PC-3 (cell line): Measurements from ENCODE around the gene PMFBP1. TPM values are rescaled to one million over a fixed set of nuclear protein-coding genes. Genes with fewer than 3 reads are reported as not detected.

Source experiments
- ATAC-seq: fragments of 200-7000 bp; cut with Tn5 transposase; 2 replicates; pipeline ENCODE4 v1.9.1; 2020; ENCODE audit warnings: mild to moderate bottlenecking, moderate library complexity
- BruUV-seq: library from RNA; stranded (reverse); fragments of 400-500 nt; replicated peaks from 2 replicates; lab custom pipeline; 2021; lab: Mats Ljungman, UMichigan
- CTCF ChIA-PET: fragments of 300-600 bp; sonication (Branson Sonifier 250); formaldehyde crosslinking; loops from one replicate; lab custom pipeline; 2022; ENCODE audit warnings: antibody characterized with exemption; lab: Charles Lee
- POLR2A ChIA-PET: fragments of 300-600 bp; sonication (Branson Sonifier 250); formaldehyde crosslinking; loops from one replicate; lab custom pipeline; 2022; ENCODE audit warnings: antibody characterized with exemption; ENCODE audit not compliant: unreplicated experiment; lab: Charles Lee
- DNase-seq: peaks from one replicate; pipeline ENCODE4 v3.0.0-alpha.2; 2015
- H2AFZ ChIP-seq: fragments of 300-600 bp; sonication (generic); 2 replicates; pipeline ENCODE4 v1.6.0; 2016; ENCODE audit warnings: antibody characterized with exemption, low read length
- H3F3A ChIP-seq: fragments of 300-600 bp; sonication (generic); one replicate; pipeline ENCODE4 v1.6.0; 2017; ENCODE audit warnings: antibody characterized with exemption, low read length, control low read depth, mild to moderate bottlenecking; ENCODE audit not compliant: unreplicated experiment
- H3K27ac ChIP-seq: fragments of 300-600 bp; sonication (generic); 2 replicates; pipeline ENCODE4 v1.5.1; 2016; ENCODE audit warnings: mild to moderate bottlenecking, low read length
- H3K27me3 ChIP-seq: fragments of 300-600 bp; sonication (generic); 2 replicates; pipeline ENCODE4 v1.6.1; 2016; ENCODE audit warnings: low read length, mixed read lengths
- H3K36me3 ChIP-seq: fragments of 300-600 bp; sonication (generic); 2 replicates; pipeline ENCODE4 v1.6.1; 2016; ENCODE audit warnings: low read depth, mixed run types, low read length, mixed read lengths
- H3K4me1 ChIP-seq: fragments of 300-600 bp; sonication (generic); 2 replicates; pipeline ENCODE4 v1.5.1; 2016; ENCODE audit warnings: low read length; ENCODE audit not compliant: insufficient read depth
- H3K4me2 ChIP-seq: fragments of 300-600 bp; sonication (generic); 2 replicates; pipeline ENCODE4 v1.6.0; 2016; ENCODE audit warnings: low read length
- H3K4me3 ChIP-seq: fragments of 300-600 bp; sonication (generic); 2 replicates; pipeline ENCODE4 v1.5.1; 2016; ENCODE audit warnings: mild to moderate bottlenecking, low read length, mixed read lengths
- H3K79me2 ChIP-seq: fragments of 300-600 bp; sonication (generic); 2 replicates; pipeline ENCODE4 v1.6.1; 2017; ENCODE audit warnings: low read length, mixed read lengths
- H3K9ac ChIP-seq: fragments of 300-600 bp; sonication (generic); 2 replicates; pipeline ENCODE4 v1.6.0; 2016; ENCODE audit warnings: mild to moderate bottlenecking, low read length
- H3K9me2 ChIP-seq: fragments of 300-600 bp; sonication (generic); replicated peaks from 2 replicates; pipeline ENCODE4 v1.6.1; 2016; ENCODE audit warnings: mixed run types, low read length, mixed read lengths
- H3K9me3 ChIP-seq: fragments of 300-600 bp; sonication (generic); 2 replicates; pipeline ENCODE4 v1.6.1; 2016; ENCODE audit warnings: low read length, mixed read lengths
- H4K20me1 ChIP-seq: fragments of 300-600 bp; sonication (generic); 2 replicates; pipeline ENCODE4 v1.6.1; 2016; ENCODE audit warnings: low read length, mixed read lengths
- EZH2 ChIP-seq: fragments of 300-600 bp; sonication (generic); IDR thresholded peaks from one replicate; pipeline ENCODE4 v1.6.1; 2017; ENCODE audit warnings: antibody characterized with exemption, mild to moderate bottlenecking, low read length; ENCODE audit not compliant: unreplicated experiment
- EZH2phosphoT487 ChIP-seq: fragments of 300-600 bp; sonication (generic); IDR thresholded peaks from 2 replicates; pipeline ENCODE4 v1.6.1; 2018; ENCODE audit warnings: mild to moderate bottlenecking, antibody characterized with exemption, low read length, borderline replicate concordance
- intact Hi-C: fragments of 100-400 bp; cut with micrococcal nuclease; formaldehyde crosslinking; loops from 2 replicates; pipeline ENCODE4 v1.9.0; 2023
- total RNA-seq: library from RNA; depleted of rRNA; stranded (reverse); fragments of >200 nt; gene quantifications from 2 replicates; pipeline ENCODE4 v1.2.3, GENCODE V29; 2014
- TF ChIP-seq, protein P1 (sequence below): fragments of 300-600 bp; sonication (generic); conservative IDR thresholded peaks from 2 replicates; pipeline ENCODE4 v1.5.1; 2017; ENCODE audit warnings: antibody characterized with exemption, low read depth, mild to moderate bottlenecking, low read length

The PMFBP1 gene
- total RNA-seq, 1 experiment from 2014 or later, result 1.2 TPM

DNA sequence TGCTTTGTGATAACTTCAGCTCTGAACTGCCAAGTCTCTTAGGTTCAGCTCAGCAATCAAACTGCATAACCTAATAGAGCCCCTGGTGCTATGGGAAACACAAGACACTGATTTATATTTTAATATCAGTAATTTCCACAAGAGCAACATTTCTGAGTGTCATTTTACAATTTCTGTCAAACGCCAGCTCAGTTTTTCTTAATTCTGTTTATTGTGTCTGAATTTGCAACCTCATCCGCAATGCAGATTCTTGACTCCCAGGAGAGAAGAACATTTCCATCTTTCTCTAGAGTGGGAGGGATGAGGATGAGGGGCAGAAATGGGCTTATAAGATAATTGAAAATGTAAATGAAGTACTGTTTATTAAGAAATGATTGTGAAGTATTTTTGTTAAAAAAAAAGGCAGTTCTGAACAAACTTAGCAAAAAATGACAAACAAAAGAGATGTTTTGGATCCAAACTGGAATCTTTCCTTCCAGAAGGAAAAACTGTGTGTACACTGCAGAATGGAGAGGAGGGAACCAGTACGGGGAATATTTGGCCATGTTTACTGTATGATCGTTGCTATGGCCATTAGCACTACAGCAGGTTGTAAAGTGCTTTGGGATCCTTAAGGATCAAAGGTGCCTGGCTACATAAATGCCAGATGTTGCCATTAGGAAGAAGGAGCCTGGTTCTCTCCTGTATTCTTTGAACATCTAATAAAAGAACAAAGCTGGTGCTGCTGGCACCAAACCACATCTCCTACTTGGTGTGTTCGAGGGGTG, 7.4 kb upstream of the PMFBP1 start:
- Histone ChIP-seq H3K9ac (no peak overlapping the region), H3K79me2 (no peaks in the 10 kb centered on the region), H3K4me3 (no peak overlapping the region), H3K27ac (no peak overlapping the region), H4K20me1 (no peaks in the 10 kb centered on the region), H3K36me3 (no peaks in the 10 kb centered on the region), H3K27me3 (no peaks in the 10 kb centered on the region), H3F3A (no peaks in the 10 kb centered on the region), H2AFZ (no peak overlapping the region), H3K4me2 (no peak overlapping the region), H3K9me2 (no peaks in the 10 kb centered on the region), H3K9me3 (no peaks in the 10 kb centered on the region), H3K4me1 (no peaks in the 10 kb centered on the region)
- CTCF ChIA-PET, result no interaction called here
- no peak for ATAC-seq
- POLR2A ChIA-PET, result no interaction called here
- TF ChIP-seq EZH2 (no peak), EZH2phosphoT487 (no peak)
- TF ChIP-seq, protein P1, sequence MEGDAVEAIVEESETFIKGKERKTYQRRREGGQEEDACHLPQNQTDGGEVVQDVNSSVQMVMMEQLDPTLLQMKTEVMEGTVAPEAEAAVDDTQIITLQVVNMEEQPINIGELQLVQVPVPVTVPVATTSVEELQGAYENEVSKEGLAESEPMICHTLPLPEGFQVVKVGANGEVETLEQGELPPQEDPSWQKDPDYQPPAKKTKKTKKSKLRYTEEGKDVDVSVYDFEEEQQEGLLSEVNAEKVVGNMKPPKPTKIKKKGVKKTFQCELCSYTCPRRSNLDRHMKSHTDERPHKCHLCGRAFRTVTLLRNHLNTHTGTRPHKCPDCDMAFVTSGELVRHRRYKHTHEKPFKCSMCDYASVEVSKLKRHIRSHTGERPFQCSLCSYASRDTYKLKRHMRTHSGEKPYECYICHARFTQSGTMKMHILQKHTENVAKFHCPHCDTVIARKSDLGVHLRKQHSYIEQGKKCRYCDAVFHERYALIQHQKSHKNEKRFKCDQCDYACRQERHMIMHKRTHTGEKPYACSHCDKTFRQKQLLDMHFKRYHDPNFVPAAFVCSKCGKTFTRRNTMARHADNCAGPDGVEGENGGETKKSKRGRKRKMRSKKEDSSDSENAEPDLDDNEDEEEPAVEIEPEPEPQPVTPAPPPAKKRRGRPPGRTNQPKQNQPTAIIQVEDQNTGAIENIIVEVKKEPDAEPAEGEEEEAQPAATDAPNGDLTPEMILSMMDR, result no peak
- BruUV-seq, result no TSS peak
- intact Hi-C loops, result no loop called here
- no peak for DNase-seq

DNA sequence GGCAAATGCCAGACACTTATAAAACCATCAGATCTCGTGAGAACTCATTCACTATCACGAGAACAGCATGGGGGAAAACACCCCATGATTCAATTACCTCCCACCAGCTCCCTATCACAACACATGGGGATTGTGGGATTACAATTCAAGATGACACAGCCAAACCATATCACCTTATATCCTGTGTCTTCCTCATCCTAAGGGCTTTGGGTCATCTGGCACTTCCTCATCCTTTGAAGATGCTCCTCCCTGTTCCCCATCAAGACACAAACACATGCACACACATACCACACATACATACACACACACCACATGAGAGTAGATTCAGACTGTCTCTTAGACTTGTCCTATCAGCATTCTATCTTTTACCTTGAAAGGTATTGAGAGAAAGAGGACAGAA, 2.8 kb upstream of the PMFBP1 start:
- intact Hi-C loops, result no loop called here

DNA sequence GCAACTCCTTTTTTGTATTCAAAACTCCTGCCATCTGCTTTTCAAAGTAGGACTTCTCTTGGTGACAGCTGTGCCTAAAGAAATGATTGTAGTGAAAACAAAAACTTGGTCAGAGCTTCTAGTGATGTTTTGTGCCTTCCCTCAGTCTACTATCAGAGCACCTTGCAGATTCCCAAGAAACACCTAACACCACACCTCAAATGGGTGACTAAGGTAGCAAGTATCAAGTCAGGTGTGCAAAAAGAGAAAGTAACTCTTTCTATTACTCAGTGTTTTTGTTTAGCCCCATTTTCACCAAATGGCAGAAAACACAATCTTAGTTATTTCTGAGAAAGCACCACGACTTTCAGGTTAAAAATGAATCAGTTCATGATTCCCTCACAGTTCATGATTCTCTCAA, 2.0 kb upstream of the PMFBP1 start:
- CTCF ChIA-PET, result no interaction called here
- BruUV-seq, result no TSS peak

More for the DNA sequence above, 2.8 kb upstream of the PMFBP1 start:
- Histone ChIP-seq H3K9me2 (no peaks in the 10 kb centered on the region), H3K36me3 (no peaks in the 10 kb centered on the region), H3K4me2 (no peak overlapping the region), H3K27me3 (no peaks in the 10 kb centered on the region), H3K79me2 (no peaks in the 10 kb centered on the region), H3K9me3 (no peaks in the 10 kb centered on the region), H3K9ac (no peak overlapping the region), H3K4me1 (peaks cover 5% of the 10 kb centered on the region; the same call in 1 of the 2 replicates), H4K20me1 (no peaks in the 10 kb centered on the region), H3K27ac (no peak overlapping the region), H3F3A (no peaks in the 10 kb centered on the region), H2AFZ (no peak overlapping the region), H3K4me3 (no peak overlapping the region)
- no peak for ATAC-seq
- BruUV-seq, result no TSS peak
- no peak for DNase-seq
- ChIA-PET CTCF (no interaction called here), POLR2A (no interaction called here)
- TF ChIP-seq EZH2, result no peak

More for the DNA sequence above, 2.0 kb upstream of the PMFBP1 start:
- Histone ChIP-seq H3K36me3 (no peaks in the 10 kb centered on the region), H3K79me2 (no peaks in the 10 kb centered on the region), H3K27ac (no peak overlapping the region), H2AFZ (no peak overlapping the region), H3K27me3 (no peaks in the 10 kb centered on the region), H3K4me1 (peaks cover 5% of the 10 kb centered on the region; the same call in 1 of the 2 replicates), H3K9me3 (no peaks in the 10 kb centered on the region), H3K9ac (no peak overlapping the region), H3K4me2 (no peak overlapping the region), H3F3A (no peaks in the 10 kb centered on the region), H3K4me3 (no peak overlapping the region), H3K9me2 (no peaks in the 10 kb centered on the region), H4K20me1 (no peaks in the 10 kb centered on the region)
- DNase-seq (no peak), ATAC-seq (no peak)
- TF ChIP-seq EZH2phosphoT487 (no peak), EZH2 (no peak)
- TF ChIP-seq, protein P1, result no peak
- POLR2A ChIA-PET, result no interaction called here
- intact Hi-C loops, result no loop called here
